IMR-90 (cell line): ENCODE measurements around the gene UBL4B. TPM values are rescaled to one million over a fixed set of nuclear protein-coding genes. Genes with fewer than 3 reads are reported as not detected.

Experiments used
- ATAC-seq: fragments of 200-7000 bp; cut with Tn5 transposase; 2 replicates; pipeline ENCODE4 v1.9.1; 2020; ENCODE audit warnings: low read depth, mild to moderate bottlenecking, moderate library complexity
- BruUV-seq: library from RNA; stranded (reverse); fragments of 400-500 nt; replicated peaks from 2 replicates; lab custom pipeline; 2021; lab: Mats Ljungman, UMichigan
- CTCF ChIA-PET: fragments of 300-600 bp; formaldehyde crosslinking; extraction: SDS; loops from one replicate; lab custom pipeline; 2021; ENCODE audit warnings: antibody characterized with exemption; lab: Yijun Ruan, JAX
- POLR2A ChIA-PET: fragments of 300-600 bp; sonication (Branson Sonifier 250); formaldehyde crosslinking; loops from one replicate; lab custom pipeline; 2022; ENCODE audit warnings: antibody characterized with exemption; ENCODE audit not compliant: unreplicated experiment; lab: Charles Lee
- DNase-seq: peaks from one replicate; pipeline ENCODE4 v3.0.0; 2013
- H2AFZ ChIP-seq: replicated peaks from 2 replicates; pipeline ENCODE3; 2013; ENCODE audit warnings: low read length, mild to moderate bottlenecking; ENCODE audit not compliant: poor library complexity
- H2AK5ac ChIP-seq: 2 replicates; pipeline ENCODE4 v1.6.1; 2013; ENCODE audit warnings: low read depth, low read length, inconsistent platforms
- H2AK9ac ChIP-seq: replicated peaks from 2 replicates; pipeline ENCODE3; 2013; ENCODE audit warnings: mild to moderate bottlenecking, low read depth, low read length, moderate library complexity; ENCODE audit not compliant: poor library complexity
- H2BK120ac ChIP-seq: 2 replicates; pipeline ENCODE4 v1.6.1; 2013; ENCODE audit warnings: low read depth, low read length, inconsistent platforms
- H2BK15ac ChIP-seq: 3 replicates; pipeline ENCODE4 v1.6.1; 2013; ENCODE audit warnings: low read depth, low read length, inconsistent platforms
- H2BK20ac ChIP-seq: 2 replicates; pipeline ENCODE4 v1.6.1; 2013; ENCODE audit warnings: low read depth, mild to moderate bottlenecking, inconsistent platforms, low read length, moderate library complexity
- H2BK5ac ChIP-seq: 2 replicates; pipeline ENCODE4 v1.6.1; 2013; ENCODE audit warnings: mild to moderate bottlenecking, low read depth, low read length, inconsistent platforms; ENCODE audit not compliant: poor library complexity, severe bottlenecking
- H3K14ac ChIP-seq: replicated peaks from 2 replicates; pipeline ENCODE4 v1.6.1; 2013; ENCODE audit warnings: low read depth, low read length, inconsistent platforms
- H3K18ac ChIP-seq: 2 replicates; pipeline ENCODE4 v1.6.1; 2013; ENCODE audit warnings: low read depth, low read length, control low read depth
- H3K23ac ChIP-seq: 2 replicates; pipeline ENCODE4 v1.6.1; 2013; ENCODE audit warnings: low read depth, low read length, inconsistent platforms
- H3K27ac ChIP-seq: 2 replicates; pipeline ENCODE4 v1.5.1; 2013; ENCODE audit warnings: mild to moderate bottlenecking, control low read depth, low read length; ENCODE audit not compliant: insufficient read depth
- H3K27me3 ChIP-seq: 2 replicates; pipeline ENCODE4 v1.6.1; 2013; ENCODE audit warnings: low read length; ENCODE audit not compliant: control insufficient read depth, insufficient read depth
- H3K36me3 ChIP-seq: 2 replicates; pipeline ENCODE4 v1.6.1; 2013; ENCODE audit warnings: low read length, mixed read lengths; ENCODE audit not compliant: control insufficient read depth, insufficient read depth
- H3K4ac ChIP-seq: 2 replicates; pipeline ENCODE4 v1.6.1; 2013; ENCODE audit warnings: low read depth, low read length, inconsistent platforms
- H3K4me1 ChIP-seq: 2 replicates; pipeline ENCODE4 v1.6.1; 2013; ENCODE audit warnings: low read length, mixed read lengths; ENCODE audit not compliant: control insufficient read depth, insufficient read depth
- H3K4me2 ChIP-seq: 2 replicates; pipeline ENCODE4 v1.6.1; 2013; ENCODE audit warnings: low read depth, mild to moderate bottlenecking, control low read depth, low read length, moderate library complexity
- H3K4me3 ChIP-seq: 2 replicates; pipeline ENCODE4 v1.5.1; 2013; ENCODE audit warnings: low read depth, mild to moderate bottlenecking, control low read depth, low read length, moderate library complexity; ENCODE audit not compliant: insufficient read depth
- H3K56ac ChIP-seq: 2 replicates; pipeline ENCODE4 v1.6.1; 2013; ENCODE audit warnings: low read length, inconsistent platforms; ENCODE audit not compliant: insufficient read depth; ENCODE audit errors: extremely low read depth
- H3K79me1 ChIP-seq, 2 experiments: 2 replicates each; pipeline ENCODE4 v1.6.1; 2013; ENCODE audit warnings: low read length in 2 of 2, inconsistent platforms in 1 of 2, low read depth in 1 of 2
- H3K9ac ChIP-seq: 2 replicates; pipeline ENCODE4 v1.6.1; 2013; ENCODE audit warnings: low read depth, low read length, control low read depth
- H3K9me1 ChIP-seq: 2 replicates; pipeline ENCODE4 v1.6.1; 2013; ENCODE audit warnings: low read length, inconsistent platforms; ENCODE audit not compliant: insufficient read depth
- H3K9me3 ChIP-seq: 2 replicates; pipeline ENCODE4 v1.6.1; 2013; ENCODE audit warnings: low read length; ENCODE audit not compliant: control insufficient read depth, insufficient read depth
- H4K20me1 ChIP-seq: 2 replicates; pipeline ENCODE4 v1.6.1; 2013; ENCODE audit warnings: low read length, inconsistent platforms; ENCODE audit not compliant: insufficient read depth
- H4K5ac ChIP-seq: 2 replicates; pipeline ENCODE4 v1.6.1; 2013; ENCODE audit warnings: mild to moderate bottlenecking, low read depth, low read length, control low read depth
- H4K8ac ChIP-seq, 2 experiments: 2 replicates each; pipeline ENCODE4 v1.6.1; 2013; ENCODE audit warnings: low read depth in 2 of 2, low read length in 2 of 2, control low read depth in 1 of 2, inconsistent platforms in 1 of 2
- H4K91ac ChIP-seq: 2 replicates; pipeline ENCODE4 v1.6.1; 2013; ENCODE audit warnings: low read depth, low read length, inconsistent platforms; ENCODE audit not compliant: insufficient read depth
- BHLHE40 ChIP-seq: fragments of 150-350 bp; IDR thresholded peaks from 2 replicates; pipeline ENCODE4 v1.6.1; 2016; ENCODE audit warnings: mild to moderate bottlenecking, low read depth, low read length
- CEBPB ChIP-seq: IDR thresholded peaks from 2 replicates; pipeline ENCODE4 v1.6.1; 2012; ENCODE audit warnings: low read depth, low read length, improper control_type of control experiment
- CHD1 ChIP-seq: IDR thresholded peaks from 2 replicates; pipeline ENCODE4 v1.6.1; 2012; ENCODE audit warnings: low read depth, low read length, improper control_type of control experiment
- FOS ChIP-seq: fragments of 150-350 bp; IDR thresholded peaks from 2 replicates; pipeline ENCODE4 v1.6.1; 2016; ENCODE audit warnings: low read depth, low read length
- MAFK ChIP-seq: IDR thresholded peaks from 2 replicates; pipeline ENCODE4 v1.6.1; 2012; ENCODE audit warnings: low read depth, low read length, improper control_type of control experiment
- MAZ ChIP-seq: IDR thresholded peaks from 2 replicates; pipeline ENCODE4 v1.6.1; 2012; ENCODE audit warnings: low read depth, mild to moderate bottlenecking, low read length, improper control_type of control experiment, moderate library complexity, borderline replicate concordance
- MXI1 ChIP-seq: IDR thresholded peaks from 2 replicates; pipeline ENCODE4 v1.6.1; 2012; ENCODE audit warnings: low read depth, mild to moderate bottlenecking, low read length, moderate library complexity, borderline replicate concordance
- NFE2L2 ChIP-seq: fragments of 150-350 bp; IDR thresholded peaks from 2 replicates; pipeline ENCODE4 v1.6.1; 2016; ENCODE audit warnings: low read depth, mild to moderate bottlenecking, low read length
- POLR2A ChIP-seq: IDR thresholded peaks from 2 replicates; pipeline ENCODE4 v1.6.1; 2012; ENCODE audit warnings: mild to moderate bottlenecking, low read depth, low read length
- RAD21 ChIP-seq: IDR thresholded peaks from 2 replicates; pipeline ENCODE4 v1.6.1; 2012; ENCODE audit warnings: low read length, improper control_type of control experiment
- RCOR1 ChIP-seq: IDR thresholded peaks from 2 replicates; pipeline ENCODE4 v1.6.1; 2012; ENCODE audit warnings: mild to moderate bottlenecking, low read length, improper control_type of control experiment; ENCODE audit not compliant: insufficient replicate concordance
- RFX5 ChIP-seq: IDR thresholded peaks from 2 replicates; pipeline ENCODE4 v1.8.0; 2012; ENCODE audit warnings: low read depth, mild to moderate bottlenecking, low read length, moderate library complexity
- SMC3 ChIP-seq: fragments of 150-350 bp; IDR thresholded peaks from 2 replicates; pipeline ENCODE4 v1.6.1; 2016; ENCODE audit warnings: low read depth, mild to moderate bottlenecking, antibody characterized with exemption, low read length, moderate library complexity
- WGBS, 2 experiments: methylation state at CpG; one replicate each; pipeline versions ENCODE4 v1.1.5 to v1.1.7; 2013; ENCODE audit warnings: missing lambda C conversion rate in 2 of 2; ENCODE audit not compliant: insufficient read length in 1 of 2; ENCODE audit errors: extremely low coverage in 2 of 2; 5-methylcytosine and 5-hydroxymethylcytosine counted together
- dilution Hi-C: fragments of 300-500 bp; cut with HindIII; formaldehyde crosslinking; loops from one replicate; pipeline ENCODE4 v1.14.3; 2018; ENCODE audit warnings: low sequenced_read_pairs; ENCODE audit not compliant: unreplicated experiment
- in situ Hi-C: fragments of 300-500 bp; cut with MboI; formaldehyde crosslinking; loops from 3 replicates; pipeline ENCODE4 v1.14.3; 2019; ENCODE audit warnings: low sequenced_read_pairs, inconsistent platforms, mixed read lengths
- intact Hi-C: fragments of 100-400 bp; cut with micrococcal nuclease; formaldehyde crosslinking; loops from 2 replicates; pipeline ENCODE4 v1.10.0; 2022
- polyA plus RNA-seq, 3 experiments: library from polyadenylated mRNA; depleted of rRNA; stranded (reverse); fragments of >200 nt; gene quantifications; 2 replicates each; pipeline ENCODE4 v1.2.3, GENCODE V29; 2012; ENCODE audit warnings: low replicate concordance in 1 of 3
- total RNA-seq: library from RNA; depleted of rRNA; stranded (reverse); fragments of >200 nt; gene quantifications from 2 replicates; pipeline ENCODE4 v1.2.3, GENCODE V29; 2012
- TF ChIP-seq, protein P1 (sequence below): conservative IDR thresholded peaks from 2 replicates; pipeline ENCODE4 v1.5.1; 2012; ENCODE audit warnings: mild to moderate bottlenecking, low read depth, low read length, improper control_type of control experiment
- TF ChIP-seq, protein P2 (sequence below): fragments of 150-350 bp; IDR thresholded peaks from 2 replicates; pipeline ENCODE4 v1.6.1; 2017; ENCODE audit warnings: mild to moderate bottlenecking, antibody characterized with exemption, low read length, low read depth
- TF ChIP-seq, protein P3 (sequence below): fragments of 150-350 bp; IDR thresholded peaks from 2 replicates; pipeline ENCODE4 v1.6.1; 2016; ENCODE audit warnings: low read depth, mild to moderate bottlenecking, low read length, moderate library complexity, borderline replicate concordance

UBL4B gene
- total and polyA plus RNA-seq, 2 of the 4 experiments (the other 2 are of a cell fraction) = not detected

DNA sequence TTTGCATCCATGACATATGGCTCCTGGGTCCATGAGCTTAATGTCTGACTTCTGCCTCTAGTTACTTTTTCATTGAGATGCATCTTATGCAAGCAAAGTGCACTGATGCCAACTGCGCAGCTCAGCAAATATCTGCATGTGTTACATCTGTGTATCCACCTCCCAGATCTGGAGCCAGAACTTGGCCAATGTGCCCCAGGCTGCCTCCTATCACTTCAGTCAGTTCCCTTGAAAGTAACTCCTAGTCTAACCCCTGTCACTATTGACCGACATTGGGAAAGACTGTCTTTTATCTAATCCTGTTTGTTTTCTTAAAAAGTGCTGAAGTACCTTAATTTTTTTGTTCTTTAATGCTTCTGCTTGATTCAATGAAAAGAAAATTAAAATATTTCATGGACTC is 19.3 kb upstream of the UBL4B start:
- no peak for ATAC-seq
- CTCF ChIA-PET = interaction anchor here (0.6 kb wide), 1 partner anchor 513 kb away, joined by 3 read pairs; no protein-coding TSS in a partner anchor
- dilution Hi-C loops (no loop called here), in situ Hi-C loops (no loop called here), intact Hi-C loops (no loop called here)
- 67% methylated on average over 1 of the region's 2 CpGs; no CpG with 5 or more reads in 1 of the 2 experiments for WGBS, 2 experiments
- Histone ChIP-seq H4K5ac (no peak overlapping the region), H3K56ac (no peak overlapping the region), H2AK5ac (no peak overlapping the region), H3K36me3 (no peaks in the 10 kb centered on the region), H3K4me1 (no peaks in the 10 kb centered on the region), H2BK15ac (no peak overlapping the region), H2AK9ac (no peak overlapping the region), H3K9me1 (no peaks in the 10 kb centered on the region; the same call in 1 of the 2 replicates), H3K4me3 (no peak overlapping the region), H4K8ac (no peak overlapping the region), H3K79me1 (no peaks in the 10 kb centered on the region), H3K27me3 (peaks cover 65% of the 10 kb centered on the region), H4K20me1 (no peaks in the 10 kb centered on the region), H4K91ac (no peak overlapping the region), H3K23ac (no peak overlapping the region), H3K4me2 (no peak overlapping the region), H3K18ac (no peak overlapping the region), H2BK120ac (no peak overlapping the region), H3K4ac (no peak overlapping the region), H2BK20ac (no peak overlapping the region), H2AFZ (no peak overlapping the region), H3K9ac (no peak overlapping the region), H3K9me3 (peaks cover 3% of the 10 kb centered on the region), H3K27ac (no peak overlapping the region), H3K14ac (no peak overlapping the region), H2BK5ac (no peak overlapping the region)
- DNase-seq = no peak
- no TSS peak for BruUV-seq
- TF ChIP-seq CHD1 (no peak), CEBPB (no peak), MXI1 (no peak), RAD21 (no peak), FOS (no peak), MAFK (no peak), NFE2L2 (no peak), BHLHE40 (no peak), RFX5 (no peak), POLR2A (no peak), RCOR1 (no peak), MAZ (no peak), SMC3 (no peak)
- TF ChIP-seq, protein P1, sequence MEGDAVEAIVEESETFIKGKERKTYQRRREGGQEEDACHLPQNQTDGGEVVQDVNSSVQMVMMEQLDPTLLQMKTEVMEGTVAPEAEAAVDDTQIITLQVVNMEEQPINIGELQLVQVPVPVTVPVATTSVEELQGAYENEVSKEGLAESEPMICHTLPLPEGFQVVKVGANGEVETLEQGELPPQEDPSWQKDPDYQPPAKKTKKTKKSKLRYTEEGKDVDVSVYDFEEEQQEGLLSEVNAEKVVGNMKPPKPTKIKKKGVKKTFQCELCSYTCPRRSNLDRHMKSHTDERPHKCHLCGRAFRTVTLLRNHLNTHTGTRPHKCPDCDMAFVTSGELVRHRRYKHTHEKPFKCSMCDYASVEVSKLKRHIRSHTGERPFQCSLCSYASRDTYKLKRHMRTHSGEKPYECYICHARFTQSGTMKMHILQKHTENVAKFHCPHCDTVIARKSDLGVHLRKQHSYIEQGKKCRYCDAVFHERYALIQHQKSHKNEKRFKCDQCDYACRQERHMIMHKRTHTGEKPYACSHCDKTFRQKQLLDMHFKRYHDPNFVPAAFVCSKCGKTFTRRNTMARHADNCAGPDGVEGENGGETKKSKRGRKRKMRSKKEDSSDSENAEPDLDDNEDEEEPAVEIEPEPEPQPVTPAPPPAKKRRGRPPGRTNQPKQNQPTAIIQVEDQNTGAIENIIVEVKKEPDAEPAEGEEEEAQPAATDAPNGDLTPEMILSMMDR = no peak
- TF ChIP-seq, protein P2, sequence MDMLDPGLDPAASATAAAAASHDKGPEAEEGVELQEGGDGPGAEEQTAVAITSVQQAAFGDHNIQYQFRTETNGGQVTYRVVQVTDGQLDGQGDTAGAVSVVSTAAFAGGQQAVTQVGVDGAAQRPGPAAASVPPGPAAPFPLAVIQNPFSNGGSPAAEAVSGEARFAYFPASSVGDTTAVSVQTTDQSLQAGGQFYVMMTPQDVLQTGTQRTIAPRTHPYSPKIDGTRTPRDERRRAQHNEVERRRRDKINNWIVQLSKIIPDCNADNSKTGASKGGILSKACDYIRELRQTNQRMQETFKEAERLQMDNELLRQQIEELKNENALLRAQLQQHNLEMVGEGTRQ = no peak
- TF ChIP-seq, protein P3, sequence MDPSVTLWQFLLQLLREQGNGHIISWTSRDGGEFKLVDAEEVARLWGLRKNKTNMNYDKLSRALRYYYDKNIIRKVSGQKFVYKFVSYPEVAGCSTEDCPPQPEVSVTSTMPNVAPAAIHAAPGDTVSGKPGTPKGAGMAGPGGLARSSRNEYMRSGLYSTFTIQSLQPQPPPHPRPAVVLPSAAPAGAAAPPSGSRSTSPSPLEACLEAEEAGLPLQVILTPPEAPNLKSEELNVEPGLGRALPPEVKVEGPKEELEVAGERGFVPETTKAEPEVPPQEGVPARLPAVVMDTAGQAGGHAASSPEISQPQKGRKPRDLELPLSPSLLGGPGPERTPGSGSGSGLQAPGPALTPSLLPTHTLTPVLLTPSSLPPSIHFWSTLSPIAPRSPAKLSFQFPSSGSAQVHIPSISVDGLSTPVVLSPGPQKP = no peak
- POLR2A ChIA-PET = no interaction called here
